Esophagus (tissue), 2 donors: ENCODE measurements around the gene HIVEP2. TPM values are rescaled to one million over a fixed set of nuclear protein-coding genes. Genes with fewer than 3 reads are reported as not detected.

Source experiments
- H3K27ac ChIP-seq, 2 donors: one replicate each; pipeline ENCODE4 v1.5.1; 2013; ENCODE audit warnings: low read depth in 2 of 2, mild to moderate bottlenecking in 2 of 2, inconsistent platforms in 1 of 2, low read length in 1 of 2, moderate library complexity in 1 of 2
- H3K27me3 ChIP-seq, 2 donors: one replicate each; pipeline ENCODE4 v1.6.1; 2013; ENCODE audit warnings: low read length in 2 of 2, control low read depth in 1 of 2, mild to moderate bottlenecking in 1 of 2; ENCODE audit not compliant: insufficient read depth in 2 of 2, control insufficient read depth in 1 of 2
- H3K36me3 ChIP-seq, 2 donors: one replicate each; pipeline ENCODE4 v1.6.1; 2013; ENCODE audit warnings: low read length in 1 of 2; ENCODE audit not compliant: control insufficient read depth in 2 of 2, insufficient read depth in 2 of 2
- H3K4me1 ChIP-seq, 2 donors: one replicate each; pipeline ENCODE4 v1.6.1; 2013; ENCODE audit warnings: low read length in 1 of 2; ENCODE audit not compliant: control insufficient read depth in 2 of 2, insufficient read depth in 2 of 2
- H3K4me3 ChIP-seq, 2 donors: one replicate each; pipeline ENCODE4 v1.5.1; 2013; ENCODE audit warnings: low read length in 2 of 2, mild to moderate bottlenecking in 2 of 2, low read depth in 1 of 2, moderate library complexity in 1 of 2
- H3K9me3 ChIP-seq, 2 donors: one replicate each; pipeline ENCODE4 v1.6.1; 2013; ENCODE audit warnings: mild to moderate bottlenecking in 2 of 2, low read depth in 1 of 2, low read length in 1 of 2, moderate library complexity in 1 of 2; ENCODE audit not compliant: control insufficient read depth in 2 of 2, insufficient read depth in 1 of 2
- WGBS, 2 donors: extraction: QIAGEN DNeasy Blood & Tissue Kit; methylation state at CpG; one replicate each; pipeline ENCODE4 v1.1.7; 2013; 5-methylcytosine and 5-hydroxymethylcytosine counted together
- polyA plus RNA-seq, 2 donors: library from polyadenylated mRNA; stranded (reverse); fragments of 200-250 nt; gene quantifications; one replicate each; pipeline ENCODE4 v1.2.3, GENCODE V29; 2013
- donor health status: healthy with polysubstance abuse.
- donor health status: Bipolar disorder and iron deficiency.

HIVEP2 gene
- polyA plus RNA-seq, 2 donors = 3.0 to 4.8 TPM

- Histone ChIP-seq H3K27ac (no peak overlapping the region), H3K36me3 (no peaks in the 10 kb centered on the region), H3K9me3 (no peaks in the 10 kb centered on the region), H3K4me1 (peaks cover 0 to 3% of the 10 kb centered on the region in 2 donors), H3K27me3 (no peaks in the 10 kb centered on the region), H3K4me3 (no peak overlapping the region)
- 98% methylated on average over 1 of the region's 1 CpG for WGBS, 2 donors
Measured at GRCh38 chr6:142829556-142829955, 115.4 kb downstream of the HIVEP2 start.

DNA sequence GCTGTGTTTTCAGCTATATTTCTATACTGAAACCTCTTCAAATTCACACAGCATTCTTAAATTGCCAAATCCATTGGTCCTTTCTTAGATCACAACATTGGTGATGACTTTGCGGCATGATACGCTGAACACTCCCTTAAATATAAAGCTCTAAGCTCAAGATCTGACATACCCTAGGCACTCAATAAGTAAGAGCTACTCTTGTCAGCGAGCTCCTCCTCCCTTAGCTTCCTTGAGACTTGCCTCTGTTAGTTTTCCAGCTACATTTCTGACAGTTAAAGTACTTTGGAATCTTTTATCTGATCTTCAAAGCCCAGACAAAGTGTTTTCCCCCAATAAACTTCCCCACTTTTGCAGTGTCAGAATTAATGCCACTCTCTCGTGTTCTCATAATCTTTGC lies 117.0 kb downstream of the HIVEP2 start:
- WGBS, 2 donors = 83 to 92% methylated on average over 4 of the region's 4 CpGs
- H3K27ac ChIP-seq = no peak overlapping the region
- peaks cover 2 to 3% of the 10 kb centered on the region in 2 donors for H3K4me1 ChIP-seq
- H3K9me3 ChIP-seq = no peaks in the 10 kb centered on the region
- H3K27me3 ChIP-seq = no peaks in the 10 kb centered on the region
- H3K36me3 ChIP-seq = no peaks in the 10 kb centered on the region
- no peak overlapping the region for H3K4me3 ChIP-seq

- Histone ChIP-seq H3K4me1 (peaks cover 2 to 3% of the 10 kb centered on the region in 2 donors), H3K4me3 (no peak overlapping the region), H3K9me3 (no peaks in the 10 kb centered on the region), H3K36me3 (no peaks in the 10 kb centered on the region), H3K27me3 (no peaks in the 10 kb centered on the region), H3K27ac (no peak overlapping the region)
- 44% methylated on average over 7 of the region's 7 CpGs for WGBS, 2 donors
Measured at GRCh38 chr6:142827369-142827768, 117.6 kb downstream of the HIVEP2 start.

DNA sequence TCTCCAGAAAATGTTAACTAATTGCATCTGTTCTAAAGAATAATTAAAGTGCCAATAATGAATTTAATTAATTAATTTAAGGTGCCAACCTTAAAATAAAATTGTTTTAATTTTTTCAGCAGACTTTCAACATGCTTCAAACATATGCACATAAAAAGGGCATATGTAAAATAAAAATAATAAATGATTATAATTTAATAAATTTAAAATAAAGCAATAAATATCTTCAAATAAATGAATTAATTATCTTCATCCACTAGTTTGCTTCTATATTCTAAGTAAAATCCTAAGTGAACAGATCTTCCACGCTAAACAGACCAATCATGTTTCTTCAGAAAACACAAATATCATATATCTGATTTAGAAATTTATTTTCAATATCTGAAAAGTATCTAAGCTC lies 119.2 kb downstream of the HIVEP2 start:
- Histone ChIP-seq H3K27me3 (no peaks in the 10 kb centered on the region), H3K9me3 (no peaks in the 10 kb centered on the region), H3K4me3 (no peak overlapping the region), H3K36me3 (no peaks in the 10 kb centered on the region), H3K27ac (no peak overlapping the region), H3K4me1 (peaks cover 5 to 8% of the 10 kb centered on the region in 2 donors)
- 95% methylated on average over 1 of the region's 1 CpG for WGBS, 2 donors

- no peak overlapping the region for H3K4me3 ChIP-seq
- no peaks in the 10 kb centered on the region for H3K36me3 ChIP-seq
- H3K27me3 ChIP-seq = no peaks in the 10 kb centered on the region
- no peaks in the 10 kb centered on the region for H3K9me3 ChIP-seq
- 36 to 42% methylated on average over 3 of the region's 3 CpGs for WGBS, 2 donors
- peak overlapping the region in 1 of 2 donors; percentile 22 for H3K27ac ChIP-seq
- H3K4me1 ChIP-seq = peaks cover 5 to 8% of the 10 kb centered on the region in 2 donors
Measured at GRCh38 chr6:142824426-142824825, 120.5 kb downstream of the HIVEP2 start.

DNA sequence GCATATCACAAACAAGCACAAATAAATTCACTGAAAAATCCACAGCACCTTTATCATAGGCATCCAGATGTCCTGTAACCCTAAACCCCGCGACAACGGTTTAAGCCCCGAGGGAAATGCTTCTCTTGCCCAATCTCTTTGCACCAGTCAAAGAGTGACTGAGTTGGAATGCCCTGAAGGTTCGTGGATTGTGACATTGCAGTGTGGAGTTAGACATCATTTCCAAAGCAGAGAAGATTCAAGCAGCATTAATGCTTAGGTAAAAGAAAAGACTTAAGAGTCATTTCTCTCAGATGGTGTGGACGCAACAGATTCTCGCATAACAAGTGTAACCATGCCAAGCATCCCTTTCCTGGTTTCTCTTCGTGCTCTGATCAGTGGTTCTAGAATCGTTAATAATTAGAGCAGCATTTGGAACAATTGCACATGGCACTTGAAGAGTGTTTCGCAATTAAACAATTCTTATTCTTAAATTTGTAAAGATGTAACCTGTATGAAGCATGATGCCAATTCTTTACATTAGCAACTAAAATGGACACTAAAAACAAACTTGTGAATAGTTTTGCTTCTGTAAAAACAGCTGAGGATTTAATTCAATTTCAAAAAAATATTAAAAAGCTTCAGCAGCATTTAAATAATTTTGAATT lies 121.6 kb downstream of the HIVEP2 start:
- Histone ChIP-seq H3K36me3 (no peaks in the 10 kb centered on the region), H3K9me3 (no peaks in the 10 kb centered on the region), H3K4me3 (no peak overlapping the region), H3K27ac (peak overlapping the region in 1 of 2 donors; percentile 29), H3K27me3 (no peaks in the 10 kb centered on the region), H3K4me1 (peaks cover 5 to 8% of the 10 kb centered on the region in 2 donors)
- 80 to 82% methylated on average over 10 of the region's 10 CpGs for WGBS, 2 donors

DNA sequence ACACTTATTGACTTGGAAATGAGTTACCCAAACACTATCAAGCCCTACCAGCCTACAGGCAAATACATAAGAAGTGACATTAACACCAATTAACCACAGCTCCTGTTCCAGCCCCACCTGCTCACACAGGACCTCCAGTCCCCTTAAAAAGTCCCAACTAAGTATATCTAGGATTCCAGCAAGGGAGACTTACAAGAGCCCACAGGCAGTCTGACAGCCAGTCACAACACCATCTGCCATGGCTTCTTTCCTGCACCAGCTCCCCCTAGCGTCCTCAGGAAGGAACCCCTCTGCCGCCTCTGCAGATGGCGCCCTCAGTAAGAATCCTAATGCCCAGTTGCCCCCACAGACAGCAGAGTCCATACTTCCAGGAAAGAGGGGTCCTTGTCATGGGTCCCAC lies 122.1 kb downstream of the HIVEP2 start:
- H3K4me1 ChIP-seq = peaks cover 5 to 8% of the 10 kb centered on the region in 2 donors
- peak overlapping the region in 1 of 2 donors; percentile 29 for H3K27ac ChIP-seq
- H3K9me3 ChIP-seq = no peaks in the 10 kb centered on the region
- WGBS, 2 donors = 72 to 78% methylated on average over 3 of the region's 3 CpGs
- H3K4me3 ChIP-seq = no peak overlapping the region
- no peaks in the 10 kb centered on the region for H3K36me3 ChIP-seq
- no peaks in the 10 kb centered on the region for H3K27me3 ChIP-seq

DNA sequence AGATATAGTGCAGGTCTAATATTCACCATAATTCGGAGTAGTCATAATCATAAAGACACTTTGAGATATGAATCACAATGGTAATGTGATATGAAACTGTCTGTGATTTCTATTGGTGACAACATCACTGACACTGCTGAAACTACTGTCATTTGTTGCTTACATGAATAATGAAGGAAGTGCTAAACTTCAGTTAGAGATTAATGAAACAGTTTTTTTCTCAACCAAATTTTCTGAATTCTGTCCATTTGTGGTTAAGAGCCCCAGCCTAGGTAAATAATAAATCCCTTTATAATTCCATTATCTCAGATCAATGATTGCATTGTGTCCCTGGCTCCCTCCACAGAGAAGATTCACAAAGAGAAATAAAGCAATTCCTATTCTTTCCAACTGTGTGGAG lies 122.6 kb downstream of the HIVEP2 start:
- Histone ChIP-seq H3K36me3 (no peaks in the 10 kb centered on the region), H3K27me3 (no peaks in the 10 kb centered on the region), H3K4me3 (no peak overlapping the region), H3K27ac (no peak overlapping the region), H3K9me3 (no peaks in the 10 kb centered on the region), H3K4me1 (peaks cover 5 to 6% of the 10 kb centered on the region in 2 donors)
- WGBS, 2 donors = 64 to 78% methylated on average over 1 of the region's 1 CpG

DNA sequence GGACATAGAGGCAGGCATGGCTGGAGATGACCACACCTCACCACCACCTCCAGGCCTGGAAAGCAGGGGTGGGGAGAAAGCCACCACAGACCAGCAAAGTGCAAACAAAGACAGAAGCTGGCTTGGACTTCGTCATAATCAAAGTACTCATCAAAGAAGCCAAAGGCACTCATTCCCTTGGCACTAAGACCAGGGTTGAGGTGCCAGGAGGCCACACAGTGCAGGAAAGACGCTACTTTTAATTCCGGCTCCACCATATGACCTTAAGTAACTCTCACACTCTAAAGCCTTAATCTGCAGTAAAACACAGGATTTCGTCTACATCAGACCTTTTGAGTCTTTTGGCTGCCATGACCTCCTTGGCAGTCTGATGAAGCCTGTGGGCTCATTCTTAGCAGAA lies 123.1 kb downstream of the HIVEP2 start:
- no peak overlapping the region for H3K4me3 ChIP-seq

GRCh38 chr6:142821164-142821716 lies 123.7 kb downstream of the HIVEP2 start:
- H3K4me3 ChIP-seq = no peak overlapping the region
- H3K4me1 ChIP-seq = peaks cover 5 to 7% of the 10 kb centered on the region in 2 donors
- 84 to 90% methylated on average over 6 of the region's 6 CpGs for WGBS, 2 donors
- H3K9me3 ChIP-seq = no peaks in the 10 kb centered on the region
- no peaks in the 10 kb centered on the region for H3K36me3 ChIP-seq
- no peak overlapping the region for H3K27ac ChIP-seq
- no peaks in the 10 kb centered on the region for H3K27me3 ChIP-seq

More for the DNA sequence above, 123.1 kb downstream of the HIVEP2 start:
- no peaks in the 10 kb centered on the region for H3K27me3 ChIP-seq
- H3K27ac ChIP-seq = peak overlapping the region; percentile 33 to 55
- H3K36me3 ChIP-seq = no peaks in the 10 kb centered on the region
- no peaks in the 10 kb centered on the region for H3K9me3 ChIP-seq
- 24 to 26% methylated on average over 4 of the region's 4 CpGs for WGBS, 2 donors
- H3K4me1 ChIP-seq = peaks cover 5% of the 10 kb centered on the region in 2 donors
